Breast epithelium (tissue), 3 donors: Measurements from ENCODE around the gene MYO18B.

Source experiments
- POLR2A ChIP-seq: fragments of 450-650 bp; IDR thresholded peaks from one replicate; pipeline ENCODE4 v1.6.1; 2016; ENCODE audit warnings: antibody characterized with exemption, mild to moderate bottlenecking, moderate library complexity
- TF ChIP-seq, protein P1 (sequence below), 3 donors: fragments of 450-650 bp; IDR thresholded peaks; one replicate each; pipeline ENCODE4 v1.5.1; 2016 to 2017; ENCODE audit warnings: antibody characterized with exemption in 3 of 3, mild to moderate bottlenecking in 3 of 3, moderate library complexity in 3 of 3

DNA sequence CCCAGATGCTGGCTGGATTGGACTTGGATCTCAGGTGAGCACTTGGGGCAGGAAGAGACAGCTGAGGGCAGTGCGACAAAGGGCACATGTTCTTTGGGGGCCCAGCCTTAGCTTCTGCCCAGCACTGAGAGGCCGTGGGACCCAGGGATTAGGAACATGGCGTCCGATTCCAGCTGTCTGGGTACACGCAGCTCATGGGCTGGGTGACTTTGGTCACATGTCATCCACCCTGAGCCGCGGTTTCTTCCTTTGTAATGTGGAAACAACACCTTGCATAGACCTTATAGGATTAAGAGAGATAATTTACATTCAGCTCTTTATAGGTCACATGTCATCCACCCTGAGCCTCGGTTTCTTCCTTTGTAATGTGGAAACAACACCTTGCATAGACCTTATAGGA is 39.8 kb downstream of the MYO18B start:
- TF ChIP-seq POLR2A, result no peak
- TF ChIP-seq, protein P1, sequence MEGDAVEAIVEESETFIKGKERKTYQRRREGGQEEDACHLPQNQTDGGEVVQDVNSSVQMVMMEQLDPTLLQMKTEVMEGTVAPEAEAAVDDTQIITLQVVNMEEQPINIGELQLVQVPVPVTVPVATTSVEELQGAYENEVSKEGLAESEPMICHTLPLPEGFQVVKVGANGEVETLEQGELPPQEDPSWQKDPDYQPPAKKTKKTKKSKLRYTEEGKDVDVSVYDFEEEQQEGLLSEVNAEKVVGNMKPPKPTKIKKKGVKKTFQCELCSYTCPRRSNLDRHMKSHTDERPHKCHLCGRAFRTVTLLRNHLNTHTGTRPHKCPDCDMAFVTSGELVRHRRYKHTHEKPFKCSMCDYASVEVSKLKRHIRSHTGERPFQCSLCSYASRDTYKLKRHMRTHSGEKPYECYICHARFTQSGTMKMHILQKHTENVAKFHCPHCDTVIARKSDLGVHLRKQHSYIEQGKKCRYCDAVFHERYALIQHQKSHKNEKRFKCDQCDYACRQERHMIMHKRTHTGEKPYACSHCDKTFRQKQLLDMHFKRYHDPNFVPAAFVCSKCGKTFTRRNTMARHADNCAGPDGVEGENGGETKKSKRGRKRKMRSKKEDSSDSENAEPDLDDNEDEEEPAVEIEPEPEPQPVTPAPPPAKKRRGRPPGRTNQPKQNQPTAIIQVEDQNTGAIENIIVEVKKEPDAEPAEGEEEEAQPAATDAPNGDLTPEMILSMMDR (IDR thresholded peaks at IDR 0.05), result no peak
